Upper lobe of left lung (tissue), 6 donors: ENCODE results near the gene BANF2. TPM values are rescaled to one million over a fixed set of nuclear protein-coding genes. Genes with fewer than 3 reads are reported as not detected.
"Not testable (repeated sequence)": the region's sequence is repeated elsewhere in the genome, so short reads cannot be mapped to it uniquely, and the experiment has no call there.

Source experiments
- ATAC-seq, 2 donors: fragments of 200-7000 bp; cut with Tn5 transposase; one replicate each; pipeline ENCODE4 v1.9.1; 2022; ENCODE audit warnings: mild to moderate bottlenecking in 2 of 2, moderate library complexity in 2 of 2; ENCODE audit not compliant: low FRiP score in 2 of 2
- DNase-seq, 2 donors: peaks; one replicate each; pipeline ENCODE4 v3.0.0-alpha.2; 2019 to 2020
- H3K27ac ChIP-seq, 4 donors: fragments of 200-600 bp; sonication (generic); one replicate each; pipeline ENCODE4 v1.5.1; 2016 to 2019
- H3K27me3 ChIP-seq, 4 donors: fragments of 200-600 bp; sonication (generic); one replicate each; pipeline ENCODE4 v1.5.1; 2017 to 2019
- H3K36me3 ChIP-seq, 4 donors: fragments of 200-600 bp; sonication (generic); one replicate each; pipeline ENCODE4 v1.5.1; 2016 to 2019
- H3K4me1 ChIP-seq, 4 donors: fragments of 200-600 bp; sonication (generic); one replicate each; pipeline ENCODE4 v1.5.1; 2018 to 2019
- H3K4me3 ChIP-seq, 4 donors: fragments of 200-600 bp; sonication (generic); one replicate each; pipeline ENCODE4 v1.5.1; 2017 to 2019; ENCODE audit warnings: mild to moderate bottlenecking in 2 of 4, moderate library complexity in 1 of 4
- H3K9me3 ChIP-seq, 4 donors: fragments of 200-600 bp; sonication (generic); one replicate each; pipeline ENCODE4 v1.5.1; 2018 to 2019
- CTCF ChIP-seq, 6 experiments: fragments of 450-650 bp in 4 of 6; fragments of 200-600 bp in 2 of 6; sonication (generic) in 2 of 6; IDR thresholded peaks; one replicate each; pipeline ENCODE4 v1.5.1; 2016 to 2019; ENCODE audit warnings: antibody characterized with exemption in 6 of 6
- EP300 ChIP-seq, 4 donors: sonication (generic); formaldehyde crosslinking; IDR thresholded peaks; one replicate each; pipeline ENCODE4 v1.5.1; 2017; ENCODE audit warnings: antibody characterized with exemption in 4 of 4, control low read depth in 2 of 4
- POLR2A ChIP-seq, 4 donors: fragments of 450-650 bp; IDR thresholded peaks; one replicate each; pipeline ENCODE4 v1.5.1; 2016 to 2017; ENCODE audit warnings: antibody characterized with exemption in 4 of 4, mild to moderate bottlenecking in 2 of 4
- POLR2AphosphoS5 ChIP-seq, 2 donors: sonication (generic); formaldehyde crosslinking; IDR thresholded peaks; one replicate each; pipeline ENCODE4 v1.5.1; 2017; ENCODE audit warnings: antibody characterized with exemption in 2 of 2
- WGBS, 2 donors: methylation state at CpG; one replicate each; pipeline ENCODE4 v1.1.5; 2017 to 2018; 5-methylcytosine and 5-hydroxymethylcytosine counted together
- total RNA-seq, 6 donors: library from RNA; depleted of rRNA in 4 of 6; stranded (reverse); fragments of >200 nt in 4 of 6; gene quantifications; one replicate each; pipeline versions ENCODE4 v1.1.0 to v1.2.1, GENCODE V29; 2016 to 2021
- donor health status: DM: no; HTN: no; CAD: no; lungs with moderate emphysema.
- donor health status: DM: no; HTN: yes; CAD: no; lungs with severe emphysema.

The BANF2 gene
- total RNA-seq, 6 donors from 2014 or later = not detected

DNA sequence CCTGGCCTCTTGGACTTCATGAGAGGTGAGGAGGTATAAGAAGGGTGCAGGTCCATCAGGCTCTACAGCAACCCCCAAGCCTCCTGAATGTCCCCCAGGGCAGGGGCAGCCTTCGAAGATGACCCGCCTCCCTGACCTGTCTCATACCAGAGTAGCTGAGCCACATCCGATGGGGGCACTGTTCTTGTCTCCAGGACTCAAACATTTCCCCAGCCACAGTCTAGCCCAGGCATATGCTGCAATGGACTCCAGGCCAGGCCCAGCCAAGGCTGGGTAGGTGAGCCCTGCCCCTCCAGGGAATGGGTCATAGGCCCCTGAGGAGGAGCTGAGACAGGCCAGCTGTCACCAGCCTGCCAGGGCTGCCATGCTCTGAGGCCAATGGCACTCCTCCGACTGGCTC is 65.3 kb downstream of the BANF2 start:
- H3K4me1 ChIP-seq = peaks cover 0 to 16% (median 3%) of the 10 kb centered on the region in 4 donors
- no peak for TF ChIP-seq EP300 (IDR thresholded peaks at IDR 0.05)
- no peak for TF ChIP-seq POLR2AphosphoS5 (IDR thresholded peaks at IDR 0.05)
- TF ChIP-seq POLR2A (IDR thresholded peaks at IDR 0.05) = no peak
- TF ChIP-seq CTCF (IDR thresholded peaks at IDR 0.05) = no peak
- DNase-seq (no peak), ATAC-seq (no peak)
- H3K27me3 ChIP-seq = no peaks in the 10 kb centered on the region
- no peaks in the 10 kb centered on the region for H3K36me3 ChIP-seq
- H3K27ac ChIP-seq = no peak overlapping the region
- no peak overlapping the region for H3K4me3 ChIP-seq
- H3K9me3 ChIP-seq = no peaks in the 10 kb centered on the region
- WGBS, 2 donors = 88 to 100% methylated on average over 1 to 4 of the region's 4 CpGs

- Histone ChIP-seq H3K4me1 (peaks cover 0 to 16% (median 3%) of the 10 kb centered on the region in 4 donors), H3K36me3 (no peaks in the 10 kb centered on the region), H3K9me3 (no peaks in the 10 kb centered on the region), H3K27me3 (no peaks in the 10 kb centered on the region), H3K27ac (no peak overlapping the region), H3K4me3 (no peak overlapping the region)
- DNase-seq (no peak), ATAC-seq (no peak)
- 75 to 84% methylated on average over 6 to 7 of the region's 7 CpGs for WGBS, 2 donors
- no peak for TF ChIP-seq POLR2A (IDR thresholded peaks at IDR 0.05)
- no peak for TF ChIP-seq POLR2AphosphoS5 (IDR thresholded peaks at IDR 0.05)
- TF ChIP-seq EP300 (IDR thresholded peaks at IDR 0.05) = no peak
- no peak for TF ChIP-seq CTCF (IDR thresholded peaks at IDR 0.05)
Measured at GRCh38 chr20:17765584-17765983, 65.8 kb downstream of the BANF2 start.

- WGBS, 2 donors = 77 to 79% methylated on average over 3 of the region's 3 CpGs
- TF ChIP-seq POLR2A (IDR thresholded peaks at IDR 0.05) (no peak), CTCF (IDR thresholded peaks at IDR 0.05) (no peak), POLR2AphosphoS5 (IDR thresholded peaks at IDR 0.05) (no peak), EP300 (IDR thresholded peaks at IDR 0.05) (no peak)
- Histone ChIP-seq H3K27ac (no peak overlapping the region), H3K27me3 (no peaks in the 10 kb centered on the region), H3K36me3 (no peaks in the 10 kb centered on the region), H3K9me3 (no peaks in the 10 kb centered on the region), H3K4me1 (peaks cover 0 to 16% (median 4%) of the 10 kb centered on the region in 4 donors), H3K4me3 (no peak overlapping the region)
- DNase-seq (no peak), ATAC-seq (no peak)
Measured at GRCh38 chr20:17766226-17766625, 66.5 kb downstream of the BANF2 start.

DNA sequence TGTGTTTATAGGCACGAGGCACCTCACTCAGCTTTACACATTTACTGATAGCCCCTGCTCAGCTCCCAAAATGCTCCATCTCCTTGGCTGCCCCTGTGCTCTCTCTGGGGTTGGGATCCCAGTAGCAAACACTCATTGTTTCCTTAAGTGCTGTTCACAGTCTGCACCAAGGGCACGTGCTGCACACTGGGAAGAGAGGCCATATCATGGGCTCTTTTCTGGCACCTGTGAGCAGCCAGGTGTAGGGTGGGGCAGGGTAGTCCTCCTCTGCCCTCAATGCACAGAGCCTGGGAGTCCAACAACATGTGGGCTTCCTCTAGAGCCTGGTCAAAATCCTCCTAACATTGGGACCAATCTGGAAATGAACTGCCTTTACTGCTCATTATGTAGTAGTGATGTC is 67.9 kb downstream of the BANF2 start:
- no peak for TF ChIP-seq EP300 (IDR thresholded peaks at IDR 0.05)
- no peak for TF ChIP-seq POLR2A (IDR thresholded peaks at IDR 0.05)
- no peak for TF ChIP-seq CTCF (IDR thresholded peaks at IDR 0.05)
- no peak for TF ChIP-seq POLR2AphosphoS5 (IDR thresholded peaks at IDR 0.05)
- H3K9me3 ChIP-seq = no peaks in the 10 kb centered on the region
- WGBS, 2 donors = 42 to 70% methylated on average over 1 to 2 of the region's 2 CpGs
- ATAC-seq (no peak), DNase-seq (peak in 1 of 2 donors; percentile 54)
- no peaks in the 10 kb centered on the region for H3K27me3 ChIP-seq
- H3K4me1 ChIP-seq = peaks cover 5 to 11% (median 8%) of the 10 kb centered on the region in 4 donors
- no peaks in the 10 kb centered on the region for H3K36me3 ChIP-seq
- no peak overlapping the region for H3K4me3 ChIP-seq
- no peak overlapping the region for H3K27ac ChIP-seq

DNA sequence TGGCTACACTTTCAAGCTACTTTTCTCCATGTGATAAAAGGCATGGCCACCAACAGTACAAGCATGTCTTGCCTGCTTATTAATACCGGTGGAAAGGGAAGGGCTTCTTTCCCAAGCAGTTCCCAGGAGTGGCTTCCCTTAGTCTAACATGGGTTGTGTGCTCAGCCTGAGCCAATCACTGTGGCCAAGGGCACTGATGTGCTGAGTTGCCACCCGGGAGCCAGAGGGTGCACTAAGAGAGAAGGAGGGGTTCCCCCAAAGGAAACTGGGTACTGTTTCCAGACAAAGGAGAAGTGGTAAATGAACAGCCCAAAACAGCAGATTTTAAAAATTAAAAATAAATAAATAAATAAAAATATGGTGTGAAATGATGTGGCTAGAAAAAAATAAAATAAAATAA is 68.5 kb downstream of the BANF2 start:
- H3K27ac ChIP-seq = no peak overlapping the region

DNA sequence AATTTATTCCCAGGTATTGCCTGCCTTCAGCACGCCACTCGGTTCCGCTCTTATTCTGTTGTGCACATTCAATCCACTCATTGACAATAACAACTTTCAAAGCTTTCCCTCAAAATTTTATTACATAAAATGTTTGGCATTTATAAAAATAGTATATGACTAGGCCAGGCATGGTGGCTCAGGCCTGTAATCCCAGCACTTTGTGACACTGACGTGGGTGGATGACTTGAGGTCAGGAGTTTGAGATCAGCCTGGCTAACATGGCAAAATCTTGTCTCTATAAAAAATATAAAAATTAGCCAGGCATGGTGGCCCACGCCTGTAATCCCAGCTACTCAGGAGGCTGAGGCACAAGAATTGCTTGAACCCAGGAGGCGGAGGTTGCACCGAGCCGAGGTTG is 70.0 kb downstream of the BANF2 start:
- not testable (repeated sequence) for DNase-seq, ATAC-seq, H3K27me3 ChIP-seq, H3K4me1 ChIP-seq, H3K36me3 ChIP-seq, H3K9me3 ChIP-seq, H3K27ac ChIP-seq, H3K4me3 ChIP-seq
- 91 to 96% methylated on average over 8 of the region's 8 CpGs for WGBS, 2 donors

More for the DNA sequence above, 68.5 kb downstream of the BANF2 start:
- H3K9me3 ChIP-seq = no peaks in the 10 kb centered on the region
- peaks cover 5 to 10% (median 6%) of the 10 kb centered on the region in 4 donors for H3K4me1 ChIP-seq
- no peak for DNase-seq
- H3K36me3 ChIP-seq = no peaks in the 10 kb centered on the region
- TF ChIP-seq CTCF (IDR thresholded peaks at IDR 0.05) (no peak), EP300 (IDR thresholded peaks at IDR 0.05) (no peak), POLR2AphosphoS5 (IDR thresholded peaks at IDR 0.05) (no peak), POLR2A (IDR thresholded peaks at IDR 0.05) (no peak)
- H3K27me3 ChIP-seq = no peaks in the 10 kb centered on the region
- ATAC-seq = no peak
- H3K4me3 ChIP-seq = no peak overlapping the region
- 31 to 49% methylated on average over 2 of the region's 2 CpGs for WGBS, 2 donors
